WTC11 (cell line): ENCODE measurements around the gene HAGHL. TPM values are rescaled to one million over a fixed set of nuclear protein-coding genes. Genes with fewer than 3 reads are reported as not detected.

Experiments used
- NFE2L1 ChIP-seq: sonication (generic); formaldehyde crosslinking; IDR thresholded peaks from 2 replicates; pipeline ENCODE4 v1.8.1; 2023; ENCODE audit warnings: missing genetic modification reagents
- NFYB ChIP-seq: sonication (generic); formaldehyde crosslinking; conservative IDR thresholded peaks from 2 replicates; pipeline ENCODE4 v1.8.0; 2022; ENCODE audit warnings: low read depth, missing genetic modification reagents
- SOX15 ChIP-seq: fragments of 250-450 bp; sonication (Bioruptor Pico); IDR thresholded peaks from 2 replicates; pipeline ENCODE4 v1.9.0; 2021; ENCODE audit warnings: mild to moderate bottlenecking
- total RNA-seq: library from RNA; stranded (reverse); gene quantifications from 3 replicates; pipeline ENCODE4 v1.2.3, GENCODE V29; 2021
- TF ChIP-seq, protein P1 (sequence below): sonication (generic); formaldehyde crosslinking; IDR thresholded peaks from 2 replicates; pipeline ENCODE4 v1.8.0; 2022; ENCODE audit warnings: mild to moderate bottlenecking, missing genetic modification reagents
- TF ChIP-seq, protein P2 (sequence below): fragments of 250-450 bp; sonication (Bioruptor Pico); IDR thresholded peaks from 2 replicates; pipeline ENCODE4 v1.9.0; 2021; ENCODE audit warnings: mild to moderate bottlenecking, borderline replicate concordance
- TF ChIP-seq, protein P3 (sequence below): sonication (generic); formaldehyde crosslinking; IDR thresholded peaks from 2 replicates; pipeline ENCODE4 v1.8.0; 2022; ENCODE audit warnings: missing genetic modification reagents
- TF ChIP-seq, protein P4 (sequence below): sonication (generic); formaldehyde crosslinking; IDR thresholded peaks from 2 replicates; pipeline ENCODE4 v1.8.0; 2023; ENCODE audit warnings: mild to moderate bottlenecking, missing genetic modification reagents
- TF ChIP-seq, protein P5 (sequence below): sonication (generic); formaldehyde crosslinking; conservative IDR thresholded peaks from 2 replicates; pipeline ENCODE4 v1.8.1; 2022; ENCODE audit warnings: mild to moderate bottlenecking, missing genetic modification reagents
- TF ChIP-seq, protein P6 (sequence below): sonication (generic); formaldehyde crosslinking; IDR thresholded peaks from 2 replicates; pipeline ENCODE4 v1.8.1; 2023; ENCODE audit warnings: mild to moderate bottlenecking, missing genetic modification reagents, moderate library complexity

Gene HAGHL
- total RNA-seq, 1 experiment from 2014 or later, result 41.7 TPM

DNA sequence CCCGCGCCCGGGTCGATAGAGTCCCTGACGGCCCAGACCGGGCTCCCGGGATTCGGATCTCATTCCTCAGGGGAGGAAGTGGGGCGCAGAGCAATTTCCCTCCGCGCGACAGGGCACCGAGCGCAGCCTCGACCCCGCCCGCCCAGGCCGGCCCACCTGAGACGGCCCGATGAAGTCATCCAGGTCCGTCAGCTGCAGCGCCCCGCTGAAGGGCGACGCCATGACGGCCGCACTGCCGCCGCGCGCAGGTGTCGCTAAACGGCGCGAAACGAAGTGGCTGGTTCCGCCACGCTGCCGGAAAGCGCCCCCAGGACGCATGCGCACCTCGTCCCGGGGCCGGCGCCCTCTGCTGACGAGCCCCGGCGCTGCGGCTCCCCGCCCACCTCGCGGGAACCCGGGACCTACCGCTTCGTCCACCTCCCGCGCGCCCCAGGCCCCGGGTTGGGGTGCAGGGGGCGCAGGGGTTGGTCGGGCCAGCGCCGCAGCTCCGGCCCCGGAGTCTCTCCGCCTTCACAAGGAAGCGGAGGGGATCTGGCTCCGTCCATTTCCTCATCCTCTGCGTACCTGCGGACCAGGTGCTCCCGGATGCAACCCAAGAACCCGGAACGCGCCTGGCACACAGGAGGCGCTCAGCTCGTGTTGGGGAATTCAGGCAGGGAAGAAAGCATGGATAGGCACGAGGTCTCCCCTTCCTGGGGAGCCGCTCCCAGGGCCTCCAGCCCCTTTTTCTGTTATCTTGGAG is 14.0 kb downstream of the HAGHL start, which contains the start of gene CIAO3 (continued):
- TF ChIP-seq, protein P1, sequence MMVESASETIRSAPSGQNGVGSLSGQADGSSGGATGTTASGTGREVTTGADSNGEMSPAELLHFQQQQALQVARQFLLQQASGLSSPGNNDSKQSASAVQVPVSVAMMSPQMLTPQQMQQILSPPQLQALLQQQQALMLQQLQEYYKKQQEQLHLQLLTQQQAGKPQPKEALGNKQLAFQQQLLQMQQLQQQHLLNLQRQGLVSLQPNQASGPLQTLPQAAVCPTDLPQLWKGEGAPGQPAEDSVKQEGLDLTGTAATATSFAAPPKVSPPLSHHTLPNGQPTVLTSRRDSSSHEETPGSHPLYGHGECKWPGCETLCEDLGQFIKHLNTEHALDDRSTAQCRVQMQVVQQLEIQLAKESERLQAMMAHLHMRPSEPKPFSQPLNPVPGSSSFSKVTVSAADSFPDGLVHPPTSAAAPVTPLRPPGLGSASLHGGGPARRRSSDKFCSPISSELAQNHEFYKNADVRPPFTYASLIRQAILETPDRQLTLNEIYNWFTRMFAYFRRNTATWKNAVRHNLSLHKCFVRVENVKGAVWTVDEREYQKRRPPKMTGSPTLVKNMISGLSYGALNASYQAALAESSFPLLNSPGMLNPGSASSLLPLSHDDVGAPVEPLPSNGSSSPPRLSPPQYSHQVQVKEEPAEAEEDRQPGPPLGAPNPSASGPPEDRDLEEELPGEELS, result peak; percentile 78
- TF ChIP-seq, protein P2, sequence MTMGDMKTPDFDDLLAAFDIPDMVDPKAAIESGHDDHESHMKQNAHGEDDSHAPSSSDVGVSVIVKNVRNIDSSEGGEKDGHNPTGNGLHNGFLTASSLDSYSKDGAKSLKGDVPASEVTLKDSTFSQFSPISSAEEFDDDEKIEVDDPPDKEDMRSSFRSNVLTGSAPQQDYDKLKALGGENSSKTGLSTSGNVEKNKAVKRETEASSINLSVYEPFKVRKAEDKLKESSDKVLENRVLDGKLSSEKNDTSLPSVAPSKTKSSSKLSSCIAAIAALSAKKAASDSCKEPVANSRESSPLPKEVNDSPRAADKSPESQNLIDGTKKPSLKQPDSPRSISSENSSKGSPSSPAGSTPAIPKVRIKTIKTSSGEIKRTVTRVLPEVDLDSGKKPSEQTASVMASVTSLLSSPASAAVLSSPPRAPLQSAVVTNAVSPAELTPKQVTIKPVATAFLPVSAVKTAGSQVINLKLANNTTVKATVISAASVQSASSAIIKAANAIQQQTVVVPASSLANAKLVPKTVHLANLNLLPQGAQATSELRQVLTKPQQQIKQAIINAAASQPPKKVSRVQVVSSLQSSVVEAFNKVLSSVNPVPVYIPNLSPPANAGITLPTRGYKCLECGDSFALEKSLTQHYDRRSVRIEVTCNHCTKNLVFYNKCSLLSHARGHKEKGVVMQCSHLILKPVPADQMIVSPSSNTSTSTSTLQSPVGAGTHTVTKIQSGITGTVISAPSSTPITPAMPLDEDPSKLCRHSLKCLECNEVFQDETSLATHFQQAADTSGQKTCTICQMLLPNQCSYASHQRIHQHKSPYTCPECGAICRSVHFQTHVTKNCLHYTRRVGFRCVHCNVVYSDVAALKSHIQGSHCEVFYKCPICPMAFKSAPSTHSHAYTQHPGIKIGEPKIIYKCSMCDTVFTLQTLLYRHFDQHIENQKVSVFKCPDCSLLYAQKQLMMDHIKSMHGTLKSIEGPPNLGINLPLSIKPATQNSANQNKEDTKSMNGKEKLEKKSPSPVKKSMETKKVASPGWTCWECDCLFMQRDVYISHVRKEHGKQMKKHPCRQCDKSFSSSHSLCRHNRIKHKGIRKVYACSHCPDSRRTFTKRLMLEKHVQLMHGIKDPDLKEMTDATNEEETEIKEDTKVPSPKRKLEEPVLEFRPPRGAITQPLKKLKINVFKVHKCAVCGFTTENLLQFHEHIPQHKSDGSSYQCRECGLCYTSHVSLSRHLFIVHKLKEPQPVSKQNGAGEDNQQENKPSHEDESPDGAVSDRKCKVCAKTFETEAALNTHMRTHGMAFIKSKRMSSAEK (CRISPR knock-in tag), result no peak
- TF ChIP-seq NFYB (CRISPR knock-in tag) (no peak), SOX15 (CRISPR knock-in tag) (no peak), NFE2L1 (CRISPR knock-in tag) (peak; percentile 70; the same call in 1 of the 2 replicates)
- TF ChIP-seq, protein P3, sequence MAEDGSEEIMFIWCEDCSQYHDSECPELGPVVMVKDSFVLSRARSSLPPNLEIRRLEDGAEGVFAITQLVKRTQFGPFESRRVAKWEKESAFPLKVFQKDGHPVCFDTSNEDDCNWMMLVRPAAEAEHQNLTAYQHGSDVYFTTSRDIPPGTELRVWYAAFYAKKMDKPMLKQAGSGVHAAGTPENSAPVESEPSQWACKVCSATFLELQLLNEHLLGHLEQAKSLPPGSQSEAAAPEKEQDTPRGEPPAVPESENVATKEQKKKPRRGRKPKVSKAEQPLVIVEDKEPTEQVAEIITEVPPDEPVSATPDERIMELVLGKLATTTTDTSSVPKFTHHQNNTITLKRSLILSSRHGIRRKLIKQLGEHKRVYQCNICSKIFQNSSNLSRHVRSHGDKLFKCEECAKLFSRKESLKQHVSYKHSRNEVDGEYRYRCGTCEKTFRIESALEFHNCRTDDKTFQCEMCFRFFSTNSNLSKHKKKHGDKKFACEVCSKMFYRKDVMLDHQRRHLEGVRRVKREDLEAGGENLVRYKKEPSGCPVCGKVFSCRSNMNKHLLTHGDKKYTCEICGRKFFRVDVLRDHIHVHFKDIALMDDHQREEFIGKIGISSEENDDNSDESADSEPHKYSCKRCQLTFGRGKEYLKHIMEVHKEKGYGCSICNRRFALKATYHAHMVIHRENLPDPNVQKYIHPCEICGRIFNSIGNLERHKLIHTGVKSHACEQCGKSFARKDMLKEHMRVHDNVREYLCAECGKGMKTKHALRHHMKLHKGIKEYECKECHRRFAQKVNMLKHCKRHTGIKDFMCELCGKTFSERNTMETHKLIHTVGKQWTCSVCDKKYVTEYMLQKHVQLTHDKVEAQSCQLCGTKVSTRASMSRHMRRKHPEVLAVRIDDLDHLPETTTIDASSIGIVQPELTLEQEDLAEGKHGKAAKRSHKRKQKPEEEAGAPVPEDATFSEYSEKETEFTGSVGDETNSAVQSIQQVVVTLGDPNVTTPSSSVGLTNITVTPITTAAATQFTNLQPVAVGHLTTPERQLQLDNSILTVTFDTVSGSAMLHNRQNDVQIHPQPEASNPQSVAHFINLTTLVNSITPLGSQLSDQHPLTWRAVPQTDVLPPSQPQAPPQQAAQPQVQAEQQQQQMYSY, result peak; percentile 58; the same call in 1 of the 2 replicates
- TF ChIP-seq, protein P4, sequence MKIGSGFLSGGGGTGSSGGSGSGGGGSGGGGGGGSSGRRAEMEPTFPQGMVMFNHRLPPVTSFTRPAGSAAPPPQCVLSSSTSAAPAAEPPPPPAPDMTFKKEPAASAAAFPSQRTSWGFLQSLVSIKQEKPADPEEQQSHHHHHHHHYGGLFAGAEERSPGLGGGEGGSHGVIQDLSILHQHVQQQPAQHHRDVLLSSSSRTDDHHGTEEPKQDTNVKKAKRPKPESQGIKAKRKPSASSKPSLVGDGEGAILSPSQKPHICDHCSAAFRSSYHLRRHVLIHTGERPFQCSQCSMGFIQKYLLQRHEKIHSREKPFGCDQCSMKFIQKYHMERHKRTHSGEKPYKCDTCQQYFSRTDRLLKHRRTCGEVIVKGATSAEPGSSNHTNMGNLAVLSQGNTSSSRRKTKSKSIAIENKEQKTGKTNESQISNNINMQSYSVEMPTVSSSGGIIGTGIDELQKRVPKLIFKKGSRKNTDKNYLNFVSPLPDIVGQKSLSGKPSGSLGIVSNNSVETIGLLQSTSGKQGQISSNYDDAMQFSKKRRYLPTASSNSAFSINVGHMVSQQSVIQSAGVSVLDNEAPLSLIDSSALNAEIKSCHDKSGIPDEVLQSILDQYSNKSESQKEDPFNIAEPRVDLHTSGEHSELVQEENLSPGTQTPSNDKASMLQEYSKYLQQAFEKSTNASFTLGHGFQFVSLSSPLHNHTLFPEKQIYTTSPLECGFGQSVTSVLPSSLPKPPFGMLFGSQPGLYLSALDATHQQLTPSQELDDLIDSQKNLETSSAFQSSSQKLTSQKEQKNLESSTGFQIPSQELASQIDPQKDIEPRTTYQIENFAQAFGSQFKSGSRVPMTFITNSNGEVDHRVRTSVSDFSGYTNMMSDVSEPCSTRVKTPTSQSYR (CRISPR knock-in tag), result no peak
- TF ChIP-seq, protein P5, sequence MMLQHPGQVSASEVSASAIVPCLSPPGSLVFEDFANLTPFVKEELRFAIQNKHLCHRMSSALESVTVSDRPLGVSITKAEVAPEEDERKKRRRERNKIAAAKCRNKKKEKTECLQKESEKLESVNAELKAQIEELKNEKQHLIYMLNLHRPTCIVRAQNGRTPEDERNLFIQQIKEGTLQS (CRISPR knock-in tag), result peak; percentile 67; the same call in 1 of the 2 replicates
- TF ChIP-seq, protein P6, sequence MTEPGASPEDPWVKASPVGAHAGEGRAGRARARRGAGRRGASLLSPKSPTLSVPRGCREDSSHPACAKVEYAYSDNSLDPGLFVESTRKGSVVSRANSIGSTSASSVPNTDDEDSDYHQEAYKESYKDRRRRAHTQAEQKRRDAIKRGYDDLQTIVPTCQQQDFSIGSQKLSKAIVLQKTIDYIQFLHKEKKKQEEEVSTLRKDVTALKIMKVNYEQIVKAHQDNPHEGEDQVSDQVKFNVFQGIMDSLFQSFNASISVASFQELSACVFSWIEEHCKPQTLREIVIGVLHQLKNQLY (CRISPR knock-in tag), result no peak
